ENCODE measurements around the gene KDSR. TPM values are rescaled to one million over a fixed set of nuclear protein-coding genes. Genes with fewer than 3 reads are reported as not detected.

KDSR gene
- polyA plus RNA-seq, 1 donor from 2014 or later: 14.7 TPM

DNA sequence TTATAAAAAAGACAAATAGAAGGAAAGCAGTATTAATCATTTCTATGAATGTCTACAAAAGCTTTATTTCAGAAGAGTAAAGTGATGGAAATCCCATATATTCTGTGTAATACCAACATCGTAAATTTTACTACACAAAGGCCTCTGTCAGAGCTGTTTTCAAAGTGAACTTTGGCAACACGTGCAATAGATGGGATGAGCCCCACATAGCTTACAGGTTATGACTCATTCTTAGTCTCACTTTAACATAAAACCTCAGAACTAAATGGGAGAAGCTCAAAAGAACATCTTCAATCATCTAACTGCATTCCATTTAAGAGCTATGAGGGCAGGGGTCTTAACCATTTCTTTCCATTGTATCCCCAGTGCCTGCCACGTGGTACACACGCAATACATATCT lies 43.8 kb upstream of the KDSR start:
- Histone ChIP-seq H3K9ac (ENCODE audit: low read length) (no peak overlapping the region), H4K20me1 (ENCODE audit: insufficient read depth) (no peaks in the 10 kb centered on the region), H3K27me3 (ENCODE audit: insufficient read depth, low read depth, low read length) (no peaks in the 10 kb centered on the region), H3F3A (ENCODE audit: insufficient read depth, low read length, poor library complexity, severe bottlenecking) (no peaks in the 10 kb centered on the region), H3K4me2 (ENCODE audit: low read length) (no peak overlapping the region), H3K79me2 (replicated peaks; ENCODE audit: insufficient read depth, low read length) (peaks cover 22% of the 10 kb centered on the region), H3K36me3 (ENCODE audit: insufficient read depth, low read length) (no peaks in the 10 kb centered on the region), H3K4me3 (ENCODE audit: low read length) (no peak overlapping the region), H3K27ac (ENCODE audit: low read length) (no peak overlapping the region), H3K9me2 (ENCODE audit: insufficient read depth, low read length) (no peaks in the 10 kb centered on the region), H2AFZ (ENCODE audit: low read depth, low read length) (no peak overlapping the region), H3K9me3 (ENCODE audit: low read length) (no peaks in the 10 kb centered on the region)
- TF ChIP-seq EZH2 (IDR thresholded peaks at IDR 0.05; ENCODE audit: borderline replicate concordance, insufficient read depth, low read length, poor library complexity, severe bottlenecking): no peak
- TF ChIP-seq MXI1 (conservative IDR thresholded peaks at IDR 0.05; ENCODE audit: poor library complexity, severe bottlenecking): no peak
- no peak for TF ChIP-seq REST (IDR thresholded peaks at IDR 0.05; ENCODE audit: borderline replicate concordance)
- TF ChIP-seq, protein P1, sequence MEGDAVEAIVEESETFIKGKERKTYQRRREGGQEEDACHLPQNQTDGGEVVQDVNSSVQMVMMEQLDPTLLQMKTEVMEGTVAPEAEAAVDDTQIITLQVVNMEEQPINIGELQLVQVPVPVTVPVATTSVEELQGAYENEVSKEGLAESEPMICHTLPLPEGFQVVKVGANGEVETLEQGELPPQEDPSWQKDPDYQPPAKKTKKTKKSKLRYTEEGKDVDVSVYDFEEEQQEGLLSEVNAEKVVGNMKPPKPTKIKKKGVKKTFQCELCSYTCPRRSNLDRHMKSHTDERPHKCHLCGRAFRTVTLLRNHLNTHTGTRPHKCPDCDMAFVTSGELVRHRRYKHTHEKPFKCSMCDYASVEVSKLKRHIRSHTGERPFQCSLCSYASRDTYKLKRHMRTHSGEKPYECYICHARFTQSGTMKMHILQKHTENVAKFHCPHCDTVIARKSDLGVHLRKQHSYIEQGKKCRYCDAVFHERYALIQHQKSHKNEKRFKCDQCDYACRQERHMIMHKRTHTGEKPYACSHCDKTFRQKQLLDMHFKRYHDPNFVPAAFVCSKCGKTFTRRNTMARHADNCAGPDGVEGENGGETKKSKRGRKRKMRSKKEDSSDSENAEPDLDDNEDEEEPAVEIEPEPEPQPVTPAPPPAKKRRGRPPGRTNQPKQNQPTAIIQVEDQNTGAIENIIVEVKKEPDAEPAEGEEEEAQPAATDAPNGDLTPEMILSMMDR (IDR thresholded peaks at IDR 0.05; ENCODE audit: poor library complexity, severe bottlenecking): no peak
- TF ChIP-seq POLR2AphosphoS5 (IDR thresholded peaks at IDR 0.05): no peak
- TF ChIP-seq TAF1 (IDR thresholded peaks at IDR 0.05; ENCODE audit: low read depth): no peak
- TF ChIP-seq EP300 (conservative IDR thresholded peaks at IDR 0.05; ENCODE audit: poor library complexity, severe bottlenecking): no peak
- no peak for TF ChIP-seq RAD21 (conservative IDR thresholded peaks at IDR 0.05)
- TF ChIP-seq SMC3 (conservative IDR thresholded peaks at IDR 0.05; ENCODE audit: poor library complexity): no peak

- Histone ChIP-seq H3K4me3 (ENCODE audit: low read length) (no peak overlapping the region), H3K9me3 (ENCODE audit: low read length) (no peaks in the 10 kb centered on the region), H3F3A (ENCODE audit: insufficient read depth, low read length, poor library complexity, severe bottlenecking) (no peaks in the 10 kb centered on the region), H3K9me2 (ENCODE audit: insufficient read depth, low read length) (no peaks in the 10 kb centered on the region), H2AFZ (ENCODE audit: low read depth, low read length) (no peak overlapping the region), H3K27me3 (ENCODE audit: insufficient read depth, low read depth, low read length) (no peaks in the 10 kb centered on the region), H3K27ac (ENCODE audit: low read length) (no peak overlapping the region), H3K36me3 (ENCODE audit: insufficient read depth, low read length) (no peaks in the 10 kb centered on the region), H3K4me2 (ENCODE audit: low read length) (no peak overlapping the region), H4K20me1 (ENCODE audit: insufficient read depth) (no peaks in the 10 kb centered on the region), H3K9ac (ENCODE audit: low read length) (no peak overlapping the region), H3K79me2 (replicated peaks; ENCODE audit: insufficient read depth, low read length) (peaks cover 22% of the 10 kb centered on the region)
- TF ChIP-seq RAD21 (conservative IDR thresholded peaks at IDR 0.05) (no peak), POLR2AphosphoS5 (IDR thresholded peaks at IDR 0.05) (no peak)
Observed at GRCh38 chr18:63409301-63409700, 42.3 kb upstream of the KDSR start.

DNA sequence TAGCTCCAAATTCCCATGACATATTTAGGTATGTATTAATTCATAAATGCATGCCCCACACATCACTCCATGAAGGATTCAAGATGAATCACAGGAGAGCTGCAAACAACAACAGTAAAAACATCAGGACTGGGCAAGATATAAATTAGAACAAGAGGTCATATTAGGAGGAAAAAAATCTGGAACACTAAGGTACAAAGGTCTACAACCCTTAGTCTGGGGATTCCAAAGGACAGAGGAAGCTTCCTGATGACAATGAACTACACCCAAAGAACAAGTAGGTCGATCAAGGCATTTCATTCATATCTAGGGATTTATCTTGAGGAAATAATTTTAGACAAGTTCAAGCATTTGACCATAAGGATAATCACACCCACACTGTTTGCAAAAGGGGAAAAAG lies 40.7 kb upstream of the KDSR start:
- H3K4me2 ChIP-seq (ENCODE audit: low read length): no peak overlapping the region
- peaks cover 12% of the 10 kb centered on the region for H3K79me2 ChIP-seq (replicated peaks; ENCODE audit: insufficient read depth, low read length)
- H3F3A ChIP-seq (ENCODE audit: insufficient read depth, low read length, poor library complexity, severe bottlenecking): no peaks in the 10 kb centered on the region

More for the DNA sequence above, 40.7 kb upstream of the KDSR start:
- Histone ChIP-seq H3K4me3 (ENCODE audit: low read length) (no peak overlapping the region), H3K9me2 (ENCODE audit: insufficient read depth, low read length) (no peaks in the 10 kb centered on the region), H3K9ac (ENCODE audit: low read length) (no peak overlapping the region), H3K9me3 (ENCODE audit: low read length) (no peaks in the 10 kb centered on the region), H4K20me1 (ENCODE audit: insufficient read depth) (no peaks in the 10 kb centered on the region), H3K27me3 (ENCODE audit: insufficient read depth, low read depth, low read length) (no peaks in the 10 kb centered on the region), H3K36me3 (ENCODE audit: insufficient read depth, low read length) (peaks cover 3% of the 10 kb centered on the region), H2AFZ (ENCODE audit: low read depth, low read length) (no peak overlapping the region), H3K27ac (ENCODE audit: low read length) (no peak overlapping the region)
- TF ChIP-seq MXI1 (conservative IDR thresholded peaks at IDR 0.05; ENCODE audit: poor library complexity, severe bottlenecking): no peak
- no peak for TF ChIP-seq EP300 (conservative IDR thresholded peaks at IDR 0.05; ENCODE audit: poor library complexity, severe bottlenecking)
- no peak for TF ChIP-seq POLR2AphosphoS5 (IDR thresholded peaks at IDR 0.05)
- TF ChIP-seq, protein P1 (IDR thresholded peaks at IDR 0.05; ENCODE audit: poor library complexity, severe bottlenecking): no peak
- TF ChIP-seq EZH2 (IDR thresholded peaks at IDR 0.05; ENCODE audit: borderline replicate concordance, insufficient read depth, low read length, poor library complexity, severe bottlenecking): no peak
- TF ChIP-seq RAD21 (conservative IDR thresholded peaks at IDR 0.05): no peak
- no peak for TF ChIP-seq TAF1 (IDR thresholded peaks at IDR 0.05; ENCODE audit: low read depth)
- TF ChIP-seq SMC3 (conservative IDR thresholded peaks at IDR 0.05; ENCODE audit: poor library complexity): no peak
- TF ChIP-seq REST (IDR thresholded peaks at IDR 0.05; ENCODE audit: borderline replicate concordance): no peak
